Loucy (cell line): ENCODE results near the gene CXXC5.

Experiments used
- CTCF ChIP-seq: fragments of 200-600 bp; sonication (generic); conservative IDR thresholded peaks from 2 replicates; pipeline ENCODE4 v1.5.1; 2014; ENCODE audit warnings: mild to moderate bottlenecking, antibody characterized with exemption, low read length
- EZH2phosphoT487 ChIP-seq: fragments of 200-600 bp; IDR thresholded peaks from 2 replicates; pipeline ENCODE4 v1.6.1; 2018; ENCODE audit warnings: antibody characterized with exemption, mild to moderate bottlenecking, moderate library complexity, borderline replicate concordance

- TF ChIP-seq CTCF (no peak), EZH2phosphoT487 (no peak)
Measured at GRCh38 chr5:139660923-139661814, 13.0 kb downstream of the CXXC5 start.
